Ovary (tissue), 3 donors: ENCODE measurements around the gene CRYAA.
"Not testable (repeated sequence)": the region's sequence is repeated elsewhere in the genome, so short reads cannot be mapped to it uniquely, and the experiment has no call there.

ENCODE experiments used
- POLR2A ChIP-seq: fragments of 450-650 bp; IDR thresholded peaks from one replicate; pipeline ENCODE4 v1.6.1; 2017; ENCODE audit warnings: antibody characterized with exemption, mild to moderate bottlenecking, moderate library complexity
- TF ChIP-seq, protein P1 (sequence below), 3 donors: fragments of 450-650 bp in 2 of 3; fragments of 200-600 bp in 1 of 3; IDR thresholded peaks; one replicate each; pipeline versions ENCODE4 v1.5.1 to v1.8.0; 2016 to 2022; ENCODE audit warnings: antibody characterized with exemption in 3 of 3, mild to moderate bottlenecking in 1 of 3
- donor health status: DM: no; HTN: no; CAD: no.

DNA sequence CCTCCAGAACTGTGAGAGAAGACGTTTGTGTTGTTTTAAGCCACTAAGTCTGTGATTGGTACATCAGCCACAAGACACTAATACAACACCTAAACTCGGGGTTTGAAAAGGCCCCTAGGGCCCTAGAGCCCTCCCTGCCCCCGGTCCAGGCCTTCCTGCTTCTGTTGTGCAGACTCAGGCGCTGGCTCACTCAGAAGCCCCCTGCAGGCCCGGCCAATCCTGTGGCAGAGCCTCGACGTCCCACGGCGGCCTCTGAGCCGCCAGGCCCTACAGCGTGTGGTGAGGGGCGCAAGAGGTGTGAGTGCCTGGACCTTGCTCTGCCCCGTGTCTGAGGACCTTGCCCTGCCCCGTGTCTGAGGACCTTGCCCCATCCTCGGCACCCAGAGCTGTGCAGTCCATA, 3.1 kb upstream of the CRYAA start:
- TF ChIP-seq, protein P1, sequence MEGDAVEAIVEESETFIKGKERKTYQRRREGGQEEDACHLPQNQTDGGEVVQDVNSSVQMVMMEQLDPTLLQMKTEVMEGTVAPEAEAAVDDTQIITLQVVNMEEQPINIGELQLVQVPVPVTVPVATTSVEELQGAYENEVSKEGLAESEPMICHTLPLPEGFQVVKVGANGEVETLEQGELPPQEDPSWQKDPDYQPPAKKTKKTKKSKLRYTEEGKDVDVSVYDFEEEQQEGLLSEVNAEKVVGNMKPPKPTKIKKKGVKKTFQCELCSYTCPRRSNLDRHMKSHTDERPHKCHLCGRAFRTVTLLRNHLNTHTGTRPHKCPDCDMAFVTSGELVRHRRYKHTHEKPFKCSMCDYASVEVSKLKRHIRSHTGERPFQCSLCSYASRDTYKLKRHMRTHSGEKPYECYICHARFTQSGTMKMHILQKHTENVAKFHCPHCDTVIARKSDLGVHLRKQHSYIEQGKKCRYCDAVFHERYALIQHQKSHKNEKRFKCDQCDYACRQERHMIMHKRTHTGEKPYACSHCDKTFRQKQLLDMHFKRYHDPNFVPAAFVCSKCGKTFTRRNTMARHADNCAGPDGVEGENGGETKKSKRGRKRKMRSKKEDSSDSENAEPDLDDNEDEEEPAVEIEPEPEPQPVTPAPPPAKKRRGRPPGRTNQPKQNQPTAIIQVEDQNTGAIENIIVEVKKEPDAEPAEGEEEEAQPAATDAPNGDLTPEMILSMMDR (IDR thresholded peaks at IDR 0.05): not testable (repeated sequence)
- not testable (repeated sequence) for TF ChIP-seq POLR2A
